ENCODE data around the gene CAD.

DNA sequence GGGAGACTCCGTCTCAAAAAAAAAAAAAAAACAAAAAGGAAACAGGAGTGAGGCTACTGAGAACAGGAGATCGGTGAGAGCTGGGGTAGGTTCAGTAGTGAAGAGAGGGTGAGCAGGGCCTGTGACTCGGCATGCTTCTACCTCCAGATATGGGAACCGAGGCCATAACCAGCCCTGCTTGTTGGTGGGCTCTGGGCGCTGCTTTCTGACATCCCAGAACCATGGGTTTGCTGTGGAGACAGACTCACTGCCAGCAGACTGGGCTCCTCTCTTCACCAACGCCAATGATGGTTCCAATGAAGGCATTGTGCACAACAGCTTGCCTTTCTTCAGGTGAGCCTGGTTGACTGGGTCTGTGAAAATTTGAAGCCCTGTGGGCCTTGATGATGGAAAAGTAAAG, 6.2 kb downstream of the CAD start:
- TF ChIP-seq POLR2A (IDR thresholded peaks at IDR 0.05; ENCODE audit: low read length) (no peak), GATA1 (IDR thresholded peaks at IDR 0.05; ENCODE audit: low read depth, low read length) (no peak)

All from erythroblast (primary cell).